Stimulated activated CD4-positive, alpha-beta T cell treated with anti-CD3 and anti-CD28 coated beads, Interleukin-4, amount 100 ng/mL, for 1 hour (primary cell): ENCODE results near the gene KCNMA1.

Experiments
- DNase-seq: peaks from one replicate; pipeline ENCODE4 v3.0.0-alpha.2; 2020

The KCNMA1 gene

DNA sequence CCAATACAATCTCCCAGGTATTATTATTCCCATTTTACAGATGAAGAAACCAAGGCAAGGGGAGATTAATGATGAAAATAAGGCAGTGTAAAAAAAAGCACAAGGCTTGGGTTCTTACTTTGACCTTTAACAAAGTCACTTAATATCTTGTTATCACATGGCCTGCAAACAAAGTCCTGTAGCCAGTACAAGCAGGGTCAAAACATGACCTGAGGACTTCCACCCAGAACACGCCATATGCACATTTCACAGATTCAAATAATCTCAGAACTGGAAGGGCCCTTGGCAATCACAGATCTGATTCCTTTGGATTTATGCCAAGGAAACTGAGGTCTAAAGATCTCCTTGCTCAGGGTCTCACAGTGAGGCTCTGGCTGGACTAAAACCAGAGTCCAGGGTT lies 162.1 kb downstream of the KCNMA1 start:
- DNase-seq = no peak

DNA sequence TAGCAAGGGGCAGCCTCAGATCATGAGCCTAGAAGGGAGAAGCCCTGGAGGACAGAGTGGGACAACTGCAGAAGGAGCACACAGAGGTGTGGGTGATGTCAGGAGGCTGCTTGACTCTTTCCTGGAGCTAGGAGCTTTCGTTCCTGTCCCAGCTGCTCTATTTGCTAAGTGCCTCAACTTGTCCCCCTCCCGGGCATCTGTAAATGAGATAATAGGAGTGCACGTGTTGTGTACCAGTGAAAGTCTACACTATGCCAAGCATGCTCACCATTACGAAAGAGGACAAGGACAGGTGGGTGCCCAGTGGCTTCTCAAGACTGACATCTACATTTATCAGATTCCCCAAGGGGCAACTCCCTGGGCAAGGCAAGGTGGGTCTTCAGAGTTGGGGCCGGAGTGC lies 162.7 kb downstream of the KCNMA1 start:
- DNase-seq = no peak

DNA sequence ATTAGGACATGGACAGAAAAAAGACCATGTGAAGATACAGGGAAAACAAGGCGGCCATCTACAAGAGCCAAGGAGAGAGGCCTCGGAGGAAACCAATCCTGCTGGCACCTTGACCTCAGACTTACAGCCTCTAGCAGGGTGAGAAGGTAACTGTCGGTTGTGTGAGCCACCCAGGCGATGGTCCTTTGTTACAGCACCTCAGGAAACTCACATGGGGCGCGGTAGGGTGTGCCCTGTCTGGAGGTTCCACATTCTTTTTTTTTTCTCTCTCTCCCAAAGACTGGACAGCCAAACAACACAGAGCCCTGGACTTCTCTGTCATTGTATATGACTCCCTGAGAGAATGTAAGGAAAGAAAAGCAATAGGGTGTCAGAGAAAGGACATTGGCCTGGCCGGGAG lies 163.2 kb downstream of the KCNMA1 start:
- no peak for DNase-seq

DNA sequence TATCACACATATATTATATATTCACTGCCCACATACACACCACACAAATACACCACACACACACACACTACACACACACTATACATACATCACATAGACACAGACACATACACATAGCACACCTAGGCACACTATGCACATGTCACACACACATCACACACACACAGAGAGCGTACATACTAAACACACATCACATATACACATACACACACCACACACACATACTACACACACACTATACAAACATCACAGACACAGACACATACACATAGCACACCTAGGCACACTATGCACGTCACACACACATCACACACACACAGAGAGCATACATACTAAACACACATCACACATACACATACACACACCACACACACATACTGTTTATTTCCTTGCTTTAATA lies 165.5 kb downstream of the KCNMA1 start:
- DNase-seq = no peak

DNA sequence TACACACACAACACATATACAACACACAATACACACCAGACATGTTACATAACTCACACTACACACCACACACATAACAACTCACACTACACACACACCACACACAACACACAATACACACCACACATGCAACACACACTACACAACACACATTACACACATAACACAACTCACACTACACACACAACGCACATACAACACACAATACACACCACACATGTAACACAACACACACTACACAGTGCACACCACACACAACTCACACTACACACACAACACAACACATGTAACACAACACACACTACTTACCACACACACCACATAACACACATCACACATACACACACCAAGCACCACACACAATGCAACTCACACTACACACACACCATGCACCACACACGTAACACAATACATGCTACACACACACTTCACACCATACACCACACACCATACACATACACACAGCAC lies 166.5 kb downstream of the KCNMA1 start:
- DNase-seq = no peak

DNA sequence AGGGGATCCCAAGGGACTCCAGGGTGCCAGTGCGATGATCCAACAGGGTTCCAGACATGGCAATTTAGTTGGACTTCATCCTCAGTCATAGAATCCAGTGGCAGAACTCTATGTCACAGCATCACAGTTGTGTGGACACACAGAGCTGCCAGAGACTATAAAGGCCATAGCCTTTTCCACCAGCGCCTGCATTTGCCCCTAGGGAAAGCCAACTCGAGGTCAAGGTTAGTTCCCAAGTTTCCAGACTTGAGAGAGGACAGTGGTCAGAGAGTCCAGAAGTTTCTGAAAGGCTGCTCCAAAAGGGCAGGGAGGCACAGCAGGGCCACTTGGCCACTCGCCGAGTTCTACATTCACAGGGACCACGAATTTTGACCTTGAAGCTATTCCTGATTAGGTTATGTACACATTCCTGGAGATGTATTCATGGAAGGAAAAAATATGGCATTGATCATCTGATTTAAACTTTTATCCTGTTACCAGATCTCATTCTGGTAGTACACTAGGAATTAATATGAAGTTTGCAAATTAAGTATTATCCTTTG lies 170.1 kb downstream of the KCNMA1 start:
- DNase-seq = no peak

DNA sequence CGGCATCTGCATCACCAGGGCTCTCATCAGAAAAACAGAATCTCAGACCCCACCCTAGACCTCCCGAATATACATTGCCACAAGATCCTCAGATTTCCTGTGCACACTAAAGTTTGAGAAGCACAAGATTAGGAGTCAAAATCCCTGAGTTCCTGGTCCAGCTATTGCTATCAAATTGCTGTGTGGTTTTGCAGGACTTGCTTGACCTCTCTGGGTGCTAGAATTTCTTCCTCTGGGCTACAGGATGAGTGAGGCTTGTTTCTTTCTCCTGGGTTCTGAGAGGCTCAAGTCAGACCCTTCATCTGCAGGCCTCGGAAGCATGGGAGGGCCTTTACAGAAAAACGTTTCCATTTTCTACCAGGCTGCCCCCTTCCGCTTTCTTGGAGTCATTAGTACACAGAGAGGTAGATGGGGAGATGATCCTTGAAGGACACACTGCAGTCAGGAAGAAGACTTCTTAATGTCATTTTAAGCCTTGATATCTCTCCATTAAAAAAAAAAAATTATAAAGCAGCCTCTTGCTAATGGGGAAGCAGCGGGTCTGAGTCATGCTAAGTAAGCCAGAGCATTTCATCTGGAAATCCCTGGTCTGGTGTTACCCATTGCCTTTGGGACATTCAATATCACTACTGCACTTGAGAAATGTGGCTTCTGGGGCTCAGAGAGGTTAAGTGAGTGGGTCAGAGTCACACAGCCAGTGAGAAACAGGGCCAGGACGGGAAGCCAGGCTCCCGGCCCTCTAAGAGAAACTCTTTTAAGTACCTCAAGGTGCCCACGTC lies 173.5 kb downstream of the KCNMA1 start:
- no peak for DNase-seq

DNA sequence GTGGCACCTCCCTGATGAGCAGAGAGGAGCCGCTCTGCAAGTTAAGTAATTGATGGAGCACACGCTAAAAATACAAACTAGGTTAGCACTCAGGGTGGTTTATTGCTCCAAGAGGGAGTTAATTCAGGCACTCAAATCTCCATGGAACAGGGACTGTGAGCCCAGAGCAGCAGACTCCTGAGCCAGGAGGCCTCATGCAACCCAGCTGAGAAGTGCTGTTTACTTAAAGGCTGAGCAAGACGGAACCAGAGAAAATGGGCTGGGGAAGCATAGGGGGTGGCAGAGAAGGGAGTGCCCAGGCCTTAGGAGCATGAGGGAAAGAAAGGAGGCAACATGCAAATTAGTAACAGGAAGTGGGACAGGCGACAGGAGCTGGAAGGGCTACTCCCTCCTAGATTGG lies 174.1 kb downstream of the KCNMA1 start:
- DNase-seq = no peak

DNA sequence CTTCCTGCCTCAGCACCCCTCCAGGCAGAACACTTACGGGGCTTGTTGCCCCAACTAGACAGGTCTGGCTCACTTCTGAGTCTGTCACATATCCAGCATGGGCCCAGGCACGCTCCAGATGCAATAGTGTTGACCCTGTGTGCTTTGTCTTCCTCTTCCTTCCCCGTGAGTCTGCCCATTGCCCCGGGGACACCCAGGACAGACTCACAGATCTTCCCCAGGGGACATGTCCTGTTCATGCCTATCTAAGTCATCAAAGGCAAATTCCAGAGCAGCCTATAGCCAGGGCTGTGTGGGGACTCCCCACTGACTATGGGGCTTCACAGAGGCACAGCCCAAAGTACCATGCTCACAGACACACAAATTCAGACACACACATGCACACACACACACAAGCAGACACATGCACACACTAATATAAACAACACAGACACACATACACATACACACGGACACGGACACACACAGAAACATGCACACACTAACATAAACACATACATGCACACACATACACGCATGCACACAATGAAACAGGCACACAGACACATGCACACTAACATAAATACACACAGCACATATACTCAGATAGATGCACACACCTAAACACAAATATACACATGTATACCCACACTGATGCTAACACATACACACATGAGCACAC lies 175.8 kb downstream of the KCNMA1 start:
- DNase-seq = no peak

DNA sequence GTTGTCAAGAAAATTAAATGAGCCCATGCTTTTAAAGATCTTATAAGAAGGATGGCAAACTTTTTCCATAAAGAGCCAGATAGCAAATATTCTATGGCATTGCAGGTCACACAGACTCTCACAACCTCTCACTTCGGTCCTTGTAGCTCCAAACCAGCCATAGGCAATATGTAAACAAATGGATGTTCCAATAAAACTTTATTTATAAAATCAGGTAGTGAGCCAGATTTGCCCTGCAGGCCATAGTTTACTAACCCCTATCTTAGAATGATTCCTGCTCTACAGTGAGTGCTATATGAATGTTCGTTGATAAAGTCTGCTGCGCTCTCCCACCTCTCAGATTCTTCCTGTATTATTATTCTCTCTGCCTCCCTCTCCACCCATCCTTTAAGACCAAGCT lies 177.7 kb downstream of the KCNMA1 start:
- no peak for DNase-seq

DNA sequence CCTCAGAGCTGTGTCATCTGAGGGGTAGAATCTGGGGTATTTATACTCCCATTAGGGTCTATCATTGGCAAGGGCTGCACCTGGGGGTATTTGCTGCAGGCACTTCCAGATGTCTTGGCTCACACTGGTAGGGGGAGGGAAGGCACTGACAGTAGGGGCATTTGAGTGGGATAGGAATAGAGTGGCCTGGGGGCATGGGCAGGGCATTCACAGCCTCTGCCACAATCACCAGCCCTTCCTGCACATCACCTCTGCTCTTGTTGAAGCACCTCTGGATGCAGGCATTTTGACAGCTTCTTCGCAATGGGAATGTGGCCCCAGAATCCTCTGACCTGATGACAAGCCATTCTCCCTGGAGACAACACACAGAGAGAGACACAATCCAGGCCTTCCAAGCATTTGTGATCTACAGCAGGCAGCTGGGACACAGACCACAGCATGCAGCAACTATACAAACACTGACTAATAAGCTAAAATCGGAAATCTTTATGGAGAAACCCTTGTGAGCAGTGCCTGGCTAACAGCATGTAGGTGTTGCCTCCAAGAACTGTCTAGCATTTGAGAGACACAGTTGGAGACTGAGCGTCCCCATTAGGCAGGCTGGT lies 178.5 kb downstream of the KCNMA1 start:
- DNase-seq = no peak

DNA sequence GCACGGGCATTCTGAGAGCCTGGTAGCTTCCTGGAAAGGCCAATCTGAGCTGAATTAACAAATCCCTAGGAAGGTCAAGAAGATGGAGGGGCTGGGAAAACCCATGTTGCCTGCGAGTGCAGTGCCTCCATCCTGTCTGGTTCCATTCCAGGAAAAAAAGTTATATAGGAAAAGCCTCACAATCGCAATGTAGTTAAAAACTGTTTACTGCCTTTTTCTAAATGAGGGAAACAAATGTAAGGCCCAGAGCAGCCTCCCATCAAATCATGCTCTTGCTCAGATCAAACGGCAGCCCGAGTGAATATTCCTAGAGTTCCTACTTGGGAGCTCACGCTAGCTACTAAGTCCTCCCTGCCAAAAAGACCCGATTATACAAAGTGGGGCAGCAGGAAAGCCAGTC lies 179.9 kb downstream of the KCNMA1 start:
- no peak for DNase-seq

DNA sequence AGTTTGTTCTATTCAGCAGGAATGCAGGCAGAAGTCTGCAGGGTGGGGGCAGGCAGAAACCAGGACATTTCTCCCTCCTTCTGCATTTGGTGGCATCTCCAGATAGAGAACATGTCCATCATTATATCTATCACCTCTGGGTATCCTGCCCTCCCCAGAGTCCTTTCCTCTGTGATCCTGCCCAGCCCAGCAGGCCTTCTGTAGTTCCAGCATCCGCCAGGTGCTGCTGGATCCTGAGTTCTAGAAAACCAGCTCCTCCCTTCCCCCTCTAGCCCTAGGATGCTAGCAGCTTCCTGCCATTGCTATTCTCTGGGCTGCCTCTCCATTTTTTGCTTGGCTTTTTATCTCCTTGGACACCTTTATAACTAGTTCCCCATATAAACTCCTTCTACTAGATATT lies 180.3 kb downstream of the KCNMA1 start:
- no peak for DNase-seq

DNA sequence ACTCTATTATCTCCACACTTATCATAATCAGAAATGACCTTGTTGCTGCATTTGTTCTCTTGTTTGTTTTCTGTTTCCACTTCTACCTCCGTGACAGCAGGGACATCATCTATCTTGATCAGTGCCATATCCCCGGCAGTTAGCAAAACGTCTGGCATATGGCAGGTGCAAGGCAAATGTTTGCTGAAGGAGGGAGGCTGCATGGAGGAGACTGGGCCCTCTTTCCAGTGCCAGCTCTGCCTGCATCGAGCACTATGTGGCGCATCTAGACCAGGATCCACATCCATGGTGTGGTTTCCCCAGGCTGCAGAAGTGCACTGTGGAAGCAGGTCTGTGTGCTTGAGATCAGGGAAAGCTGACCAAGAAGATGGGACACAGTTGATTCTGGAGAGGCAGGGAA lies 181.2 kb downstream of the KCNMA1 start:
- DNase-seq = no peak

DNA sequence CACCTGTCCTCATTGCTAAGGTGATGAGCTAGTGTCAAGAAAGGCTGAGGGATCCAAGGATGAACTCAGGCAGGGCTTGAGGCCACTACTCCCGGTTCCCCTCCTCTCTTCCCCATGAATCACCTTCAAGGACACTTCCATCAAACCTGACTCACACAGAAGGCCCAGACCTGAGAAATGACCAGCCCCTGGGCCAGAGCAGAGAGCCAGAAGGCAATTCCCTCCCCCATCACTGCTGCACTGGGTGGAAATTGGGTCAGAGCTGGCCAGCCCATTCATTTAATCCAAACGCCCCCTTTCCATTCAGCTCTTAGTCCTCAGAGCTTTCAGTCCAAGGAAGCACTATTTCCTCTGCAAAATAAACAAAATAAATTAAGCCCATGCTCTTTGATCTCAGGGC lies 182.0 kb downstream of the KCNMA1 start:
- DNase-seq = no peak

DNA sequence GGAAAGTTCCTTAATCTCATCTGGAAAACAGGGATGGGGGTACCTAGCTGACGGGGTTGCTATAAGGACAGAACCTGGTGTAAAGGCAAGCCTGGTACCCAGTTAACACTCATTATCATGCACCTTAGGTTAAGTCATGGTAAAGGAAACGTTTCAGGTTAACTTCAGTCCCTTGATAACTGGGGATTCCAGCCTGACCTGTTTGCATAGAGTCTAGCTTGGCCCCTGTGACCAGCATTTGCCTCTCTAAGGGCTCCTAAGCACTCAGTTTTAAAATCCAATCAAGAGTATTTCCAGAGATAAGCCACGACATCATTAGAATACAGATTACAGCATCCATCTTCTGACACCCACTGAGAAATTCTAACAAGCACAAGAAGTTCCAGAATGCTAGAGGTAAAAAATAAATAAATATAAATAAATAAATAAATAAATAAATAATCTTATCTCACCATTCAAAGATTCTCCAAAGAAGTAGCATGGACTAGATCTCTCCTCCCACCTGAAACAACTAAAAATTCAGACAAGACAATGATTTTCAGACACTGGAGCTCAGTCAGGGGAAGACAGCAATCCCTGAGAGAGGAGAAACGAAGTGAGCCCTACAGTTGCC lies 184.6 kb downstream of the KCNMA1 start:
- DNase-seq = no peak

DNA sequence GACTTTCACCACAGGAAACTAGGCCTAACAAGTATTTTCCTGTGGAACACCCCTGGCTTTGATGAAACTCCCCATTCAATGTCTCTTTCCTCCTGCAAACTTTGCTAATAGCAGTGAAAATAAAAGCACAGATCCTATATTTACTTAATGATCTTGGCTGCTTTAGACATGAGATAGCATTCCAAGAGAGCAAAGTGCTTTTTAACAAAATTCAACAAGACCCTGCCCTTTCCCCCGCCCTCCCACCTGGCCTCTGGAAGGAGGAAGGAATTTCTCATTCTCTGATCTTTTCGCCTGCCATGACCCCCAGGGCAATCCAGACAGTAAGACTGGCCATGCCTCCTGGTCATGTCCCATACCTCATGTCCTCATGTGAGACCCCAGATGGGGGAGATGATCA lies 185.7 kb downstream of the KCNMA1 start:
- DNase-seq = no peak

DNA sequence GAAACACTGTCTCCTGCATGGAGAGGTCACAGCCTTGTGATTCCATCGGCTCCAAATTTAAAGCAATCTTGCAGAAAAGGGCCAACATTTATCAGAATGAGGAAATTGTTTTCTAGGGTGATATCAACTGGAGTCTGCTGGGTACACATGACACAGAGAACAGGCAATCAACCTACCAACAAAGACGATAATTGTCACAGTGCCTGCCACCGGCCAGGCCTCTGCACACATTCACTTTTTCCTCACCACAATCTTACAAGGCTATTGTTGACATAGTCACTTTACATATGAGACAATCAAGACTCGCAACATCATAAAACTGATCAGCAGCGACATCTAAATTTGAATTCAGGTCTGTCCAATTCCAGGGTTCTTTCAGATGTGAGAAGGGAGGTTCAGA lies 189.4 kb downstream of the KCNMA1 start:
- DNase-seq = no peak

DNA sequence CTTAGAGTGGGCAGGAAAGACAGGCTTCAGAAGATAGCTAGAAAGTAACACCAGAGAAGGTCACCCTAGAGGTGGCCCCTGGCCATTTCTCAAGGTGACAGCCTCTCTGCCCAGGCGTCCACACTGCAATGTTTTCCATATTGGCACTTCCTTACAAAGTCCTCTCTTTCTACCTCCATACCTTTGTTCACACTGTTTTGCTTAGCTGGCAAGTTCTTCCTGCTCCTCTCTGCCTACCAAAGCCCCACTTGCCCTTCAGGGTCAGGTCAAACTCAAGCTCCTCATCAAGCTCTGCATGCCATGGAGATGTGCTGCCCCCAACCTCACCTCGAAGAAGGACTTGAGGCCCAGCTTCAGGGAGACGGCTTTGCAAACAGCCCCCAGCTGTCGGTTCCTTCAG lies 190.9 kb downstream of the KCNMA1 start:
- no peak for DNase-seq

DNA sequence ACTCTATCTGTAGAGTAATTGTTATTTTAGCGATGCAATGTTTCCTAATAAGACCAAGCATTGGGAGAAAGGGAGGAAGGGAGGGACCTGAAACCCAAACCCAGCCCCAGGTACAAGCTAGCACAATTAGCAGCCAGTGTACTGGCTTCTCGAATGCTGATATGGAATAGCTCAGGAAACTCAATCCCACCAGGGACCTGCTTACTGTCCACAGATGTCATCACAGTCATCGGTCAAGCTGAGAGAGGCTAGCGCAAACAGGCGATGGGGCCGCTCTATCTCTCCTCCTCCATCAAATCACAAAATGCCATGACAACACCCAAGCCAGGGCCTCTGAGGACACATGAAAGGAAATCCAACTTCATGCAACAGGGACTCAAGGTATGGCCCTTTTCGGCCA lies 192.1 kb downstream of the KCNMA1 start:
- DNase-seq = no peak

DNA sequence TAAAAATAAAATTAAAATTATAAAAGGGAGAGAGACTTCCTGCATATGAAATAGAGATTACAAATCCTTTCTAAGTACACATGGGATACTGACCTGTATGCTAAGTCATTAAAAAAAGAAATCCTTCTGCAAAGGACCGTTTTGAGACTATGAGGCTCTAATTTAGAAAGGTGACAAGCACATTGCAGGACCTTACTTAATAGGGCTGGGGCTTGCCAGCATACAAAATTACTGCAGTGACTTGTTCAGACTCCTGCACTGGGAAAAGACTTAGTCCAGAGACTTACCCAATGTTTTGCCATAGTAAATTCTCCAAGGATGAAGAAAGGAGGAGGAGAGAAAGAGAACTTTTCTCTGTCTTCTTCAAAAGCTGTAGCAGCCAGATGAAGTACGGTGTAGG lies 193.6 kb downstream of the KCNMA1 start:
- DNase-seq = no peak

DNA sequence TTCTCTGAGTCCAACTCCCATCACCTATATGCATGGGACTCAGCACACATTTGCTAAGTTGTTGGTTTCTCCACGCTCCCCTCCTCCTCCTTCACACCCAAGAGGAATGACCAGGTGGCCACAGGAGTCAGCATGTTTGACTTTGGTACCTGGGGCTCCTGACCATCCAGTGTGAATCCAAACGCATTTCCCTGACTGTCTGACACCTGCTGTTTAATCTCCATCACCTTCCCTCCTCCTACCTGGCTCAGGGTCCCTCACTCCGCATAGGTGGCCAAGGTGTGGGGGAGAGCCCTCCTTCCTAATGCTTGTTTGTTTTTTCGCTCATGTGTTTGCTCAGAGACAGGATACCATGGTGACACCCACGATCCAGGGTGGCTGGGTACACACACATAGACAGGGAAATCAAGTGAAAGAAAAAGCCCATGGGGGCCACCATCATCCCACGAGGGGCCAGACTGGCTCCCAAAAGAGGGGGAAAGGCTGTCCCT lies 194.9 kb downstream of the KCNMA1 start:
- DNase-seq = no peak
